Suprapubic skin (tissue), 3 donors: Measurements from ENCODE around the gene CDH7.

Experiments
- POLR2A ChIP-seq, 2 donors: fragments of 450-650 bp; IDR thresholded peaks; one replicate each; pipeline ENCODE4 v1.6.1; 2017; ENCODE audit warnings: antibody characterized with exemption in 2 of 2, mild to moderate bottlenecking in 2 of 2, moderate library complexity in 2 of 2
- TF ChIP-seq, protein P1 (sequence below), 2 donors: fragments of 200-600 bp in 1 of 2; fragments of 450-650 bp in 1 of 2; sonication (generic) in 1 of 2; IDR thresholded peaks; one replicate each; pipeline ENCODE4 v1.5.1; 2016 to 2019; ENCODE audit warnings: antibody characterized with exemption in 2 of 2, mild to moderate bottlenecking in 1 of 2, moderate library complexity in 1 of 2

DNA sequence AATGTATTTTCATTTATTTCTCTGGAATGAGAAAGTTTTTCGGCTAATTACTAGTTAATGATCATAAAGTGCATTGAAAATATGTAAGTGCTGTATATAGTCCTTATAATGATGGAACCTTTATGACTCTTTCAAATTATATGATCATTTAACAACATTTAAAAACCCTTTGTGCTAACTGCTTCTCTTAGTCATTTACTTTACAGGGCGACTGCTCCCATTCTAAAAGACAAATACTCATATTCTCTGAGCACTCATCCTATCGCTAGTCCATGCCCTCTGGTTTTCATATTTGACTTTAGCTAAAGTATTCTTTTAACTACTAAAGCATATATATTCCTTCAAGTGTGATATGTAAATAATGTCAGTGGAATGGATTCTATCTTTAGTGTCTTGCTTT lies 168.2 kb downstream of the CDH7 start:
- TF ChIP-seq, protein P1, sequence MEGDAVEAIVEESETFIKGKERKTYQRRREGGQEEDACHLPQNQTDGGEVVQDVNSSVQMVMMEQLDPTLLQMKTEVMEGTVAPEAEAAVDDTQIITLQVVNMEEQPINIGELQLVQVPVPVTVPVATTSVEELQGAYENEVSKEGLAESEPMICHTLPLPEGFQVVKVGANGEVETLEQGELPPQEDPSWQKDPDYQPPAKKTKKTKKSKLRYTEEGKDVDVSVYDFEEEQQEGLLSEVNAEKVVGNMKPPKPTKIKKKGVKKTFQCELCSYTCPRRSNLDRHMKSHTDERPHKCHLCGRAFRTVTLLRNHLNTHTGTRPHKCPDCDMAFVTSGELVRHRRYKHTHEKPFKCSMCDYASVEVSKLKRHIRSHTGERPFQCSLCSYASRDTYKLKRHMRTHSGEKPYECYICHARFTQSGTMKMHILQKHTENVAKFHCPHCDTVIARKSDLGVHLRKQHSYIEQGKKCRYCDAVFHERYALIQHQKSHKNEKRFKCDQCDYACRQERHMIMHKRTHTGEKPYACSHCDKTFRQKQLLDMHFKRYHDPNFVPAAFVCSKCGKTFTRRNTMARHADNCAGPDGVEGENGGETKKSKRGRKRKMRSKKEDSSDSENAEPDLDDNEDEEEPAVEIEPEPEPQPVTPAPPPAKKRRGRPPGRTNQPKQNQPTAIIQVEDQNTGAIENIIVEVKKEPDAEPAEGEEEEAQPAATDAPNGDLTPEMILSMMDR (IDR thresholded peaks at IDR 0.05) = no peak
- TF ChIP-seq POLR2A (IDR thresholded peaks at IDR 0.05) = no peak
